ENCODE results near the gene GOLGA8B. TPM values are rescaled to one million over a fixed set of nuclear protein-coding genes. Genes with fewer than 3 reads are reported as not detected.

Gene GOLGA8B
- polyA plus RNA-seq, 3 donors: 0.37 to 11.5 TPM; not detected in 1

DNA sequence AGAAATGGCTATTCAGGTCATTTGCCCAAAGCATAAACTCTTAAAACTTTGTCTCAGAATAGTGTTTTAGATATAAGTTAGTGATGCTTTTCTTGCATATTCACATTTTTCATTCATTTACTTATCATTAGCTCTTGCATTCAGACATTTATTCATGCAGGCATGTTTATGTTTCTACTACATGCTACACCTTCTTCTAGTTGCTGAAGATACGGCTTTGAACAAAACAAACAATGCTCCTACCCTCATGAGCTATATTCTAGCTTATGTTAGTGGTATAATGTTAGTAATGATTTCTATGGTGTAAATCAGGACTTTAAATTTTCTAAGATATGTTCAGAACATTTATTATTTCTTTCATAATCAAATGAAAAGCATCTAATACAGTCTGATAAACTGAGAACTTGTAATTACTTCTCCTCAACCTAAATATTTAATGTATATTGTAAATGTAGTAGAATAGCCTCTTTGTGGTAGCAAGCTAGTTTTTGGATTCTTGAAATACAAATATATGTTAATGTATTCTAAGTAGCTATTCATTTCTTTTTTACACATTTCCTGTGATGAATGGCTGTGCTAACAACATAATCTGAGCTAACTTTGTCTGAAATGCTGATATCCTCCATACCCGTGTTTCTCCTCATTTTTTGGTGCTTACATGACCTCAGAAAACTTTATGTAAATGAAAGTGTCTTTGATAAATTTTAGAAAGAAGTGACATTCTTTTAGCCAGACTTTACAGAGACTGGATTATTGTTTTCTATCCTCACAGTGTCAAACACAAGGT, 15.5 kb upstream of the GOLGA8B start:
- Histone ChIP-seq H2AFZ (ENCODE audit: insufficient read depth, low read depth, low read length, poor library complexity, severe bottlenecking) (no peak overlapping the region), H3K27me3 (ENCODE audit: control insufficient read depth in 2 of 2, insufficient read depth in 2 of 2, low read length in 2 of 2) (no peaks in the 10 kb centered on the region), H3K4me3 (replicated peaks in 1 of 3; ENCODE audit: low read depth in 2 of 3, low read length in 3 of 3) (no peak overlapping the region), H3K79me2 (ENCODE audit: insufficient read depth, low read length) (no peaks in the 10 kb centered on the region), H3K4me2 (replicated peaks; ENCODE audit: extremely low read depth, low read length, poor library complexity, severe bottlenecking) (no peak overlapping the region), H3K27ac (ENCODE audit: low read depth in 1 of 2, low read length in 2 of 2) (no peak overlapping the region), H3K9ac (ENCODE audit: insufficient read depth, low read length, poor library complexity, severe bottlenecking) (no peak overlapping the region), H3K9me3 (replicated peaks in 1 of 2; ENCODE audit: control insufficient read depth in 1 of 2, insufficient read depth in 1 of 2, low read length in 2 of 2) (no peaks in the 10 kb centered on the region), H4K20me1 (ENCODE audit: insufficient read depth, low read length) (no peaks in the 10 kb centered on the region), H3K4me1 (ENCODE audit: control insufficient read depth in 1 of 2, insufficient read depth in 2 of 2, low read length in 2 of 2) (no peaks in the 10 kb centered on the region), H3K36me3 (replicated peaks in 1 of 2; ENCODE audit: control insufficient read depth in 1 of 2, insufficient read depth in 2 of 2, low read length in 2 of 2) (no peaks in the 10 kb centered on the region)
- WGBS (ENCODE audit: insufficient coverage): no CpG with 5 or more reads among the region's 2 CpGs
- H3K4me1 Mint-ChIP-seq: peaks cover 4% of the 10 kb centered on the region
- H3K4me3 Mint-ChIP-seq: no peak overlapping the region
- H3K36me3 Mint-ChIP-seq: no peaks in the 10 kb centered on the region
- no peak overlapping the region for H3K27ac Mint-ChIP-seq
- no peaks in the 10 kb centered on the region for H3K9me3 Mint-ChIP-seq
- intact Hi-C loops (cut with micrococcal nuclease): no loop called here
- H3K27me3 Mint-ChIP-seq (ENCODE audit: low read depth in 3 of 3): peaks cover 1 to 4% (median 3%) of the 10 kb centered on the region in 3 donors
- TF ChIP-seq, protein P1, sequence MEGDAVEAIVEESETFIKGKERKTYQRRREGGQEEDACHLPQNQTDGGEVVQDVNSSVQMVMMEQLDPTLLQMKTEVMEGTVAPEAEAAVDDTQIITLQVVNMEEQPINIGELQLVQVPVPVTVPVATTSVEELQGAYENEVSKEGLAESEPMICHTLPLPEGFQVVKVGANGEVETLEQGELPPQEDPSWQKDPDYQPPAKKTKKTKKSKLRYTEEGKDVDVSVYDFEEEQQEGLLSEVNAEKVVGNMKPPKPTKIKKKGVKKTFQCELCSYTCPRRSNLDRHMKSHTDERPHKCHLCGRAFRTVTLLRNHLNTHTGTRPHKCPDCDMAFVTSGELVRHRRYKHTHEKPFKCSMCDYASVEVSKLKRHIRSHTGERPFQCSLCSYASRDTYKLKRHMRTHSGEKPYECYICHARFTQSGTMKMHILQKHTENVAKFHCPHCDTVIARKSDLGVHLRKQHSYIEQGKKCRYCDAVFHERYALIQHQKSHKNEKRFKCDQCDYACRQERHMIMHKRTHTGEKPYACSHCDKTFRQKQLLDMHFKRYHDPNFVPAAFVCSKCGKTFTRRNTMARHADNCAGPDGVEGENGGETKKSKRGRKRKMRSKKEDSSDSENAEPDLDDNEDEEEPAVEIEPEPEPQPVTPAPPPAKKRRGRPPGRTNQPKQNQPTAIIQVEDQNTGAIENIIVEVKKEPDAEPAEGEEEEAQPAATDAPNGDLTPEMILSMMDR (IDR thresholded peaks at IDR 0.05): no peak
- no peak for DNase-seq

DNA sequence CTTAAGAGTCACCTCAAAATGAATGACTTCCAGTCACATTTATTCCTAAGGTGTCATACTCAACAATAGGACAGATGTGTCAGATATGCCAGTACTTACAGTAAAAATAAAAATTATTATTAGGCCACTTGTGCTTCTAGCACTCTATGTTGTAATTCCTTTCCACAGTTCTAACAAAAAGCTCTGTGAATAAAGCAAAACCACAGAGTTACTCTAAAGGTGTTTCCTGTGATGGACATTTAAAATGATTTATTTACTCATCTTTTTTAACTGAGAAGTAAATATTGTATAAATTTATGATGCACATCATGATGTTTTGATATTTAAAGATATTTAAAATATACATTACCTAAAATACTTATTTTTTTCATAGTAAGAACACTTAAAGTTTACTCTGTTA, 13.9 kb upstream of the GOLGA8B start:
- no peak overlapping the region for H2AFZ ChIP-seq (ENCODE audit: insufficient read depth, low read depth, low read length, poor library complexity, severe bottlenecking)
- no peak overlapping the region for H3K4me2 ChIP-seq (replicated peaks; ENCODE audit: extremely low read depth, low read length, poor library complexity, severe bottlenecking)
- no peaks in the 10 kb centered on the region for H3K27me3 ChIP-seq (ENCODE audit: control insufficient read depth in 2 of 2, insufficient read depth in 2 of 2, low read length in 2 of 2)
- no peaks in the 10 kb centered on the region for H3K36me3 ChIP-seq (replicated peaks in 1 of 2; ENCODE audit: control insufficient read depth in 1 of 2, insufficient read depth in 2 of 2, low read length in 2 of 2)
- TF ChIP-seq, protein P1 (IDR thresholded peaks at IDR 0.05): no peak
- Mint-ChIP-seq H3K9me3 (no peaks in the 10 kb centered on the region), H3K4me3 (no peak overlapping the region), H3K27ac (no peak overlapping the region), H3K27me3 (ENCODE audit: low read depth in 3 of 3) (peaks cover 1 to 4% (median 3%) of the 10 kb centered on the region in 3 donors), H3K36me3 (no peaks in the 10 kb centered on the region), H3K4me1 (peaks cover 4% of the 10 kb centered on the region)
- no peaks in the 10 kb centered on the region for H3K9me3 ChIP-seq (replicated peaks in 1 of 2; ENCODE audit: control insufficient read depth in 1 of 2, insufficient read depth in 1 of 2, low read length in 2 of 2)
- H3K4me3 ChIP-seq (replicated peaks in 1 of 3; ENCODE audit: low read depth in 2 of 3, low read length in 3 of 3): no peak overlapping the region
- H3K9ac ChIP-seq (ENCODE audit: insufficient read depth, low read length, poor library complexity, severe bottlenecking): no peak overlapping the region
- H3K27ac ChIP-seq (ENCODE audit: low read depth in 1 of 2, low read length in 2 of 2): no peak overlapping the region
- no peak for DNase-seq
- H4K20me1 ChIP-seq (ENCODE audit: insufficient read depth, low read length): no peaks in the 10 kb centered on the region
- intact Hi-C loops (cut with micrococcal nuclease): no loop called here
- H3K4me1 ChIP-seq (ENCODE audit: control insufficient read depth in 1 of 2, insufficient read depth in 2 of 2, low read length in 2 of 2): no peaks in the 10 kb centered on the region
- no peaks in the 10 kb centered on the region for H3K79me2 ChIP-seq (ENCODE audit: insufficient read depth, low read length)

Data from CD14-positive monocyte (primary cell).